HEK293T (cell line): ENCODE results near the gene NIP7.
"Not testable (repeated sequence)": the region's sequence is repeated elsewhere in the genome, so short reads cannot be mapped to it uniquely, and the experiment has no call there.

Experiments used
- CTCF ChIA-PET: fragments of 350-600 bp; formaldehyde crosslinking; extraction: SDS; loops from one replicate; lab custom pipeline; 2021; ENCODE audit warnings: antibody characterized with exemption, inconsistent platforms; lab: Yijun Ruan, JAX
- POLR2A ChIA-PET: fragments of 350-600 bp; formaldehyde crosslinking; extraction: SDS; loops from one replicate; lab custom pipeline; 2020; ENCODE audit warnings: antibody characterized with exemption, inconsistent platforms; lab: Yijun Ruan, JAX
- DNase-seq: peaks from one replicate; pipeline ENCODE4 v3.0.0; 2012; ENCODE audit warnings: mixed read lengths; ENCODE audit errors: extremely low spot score
- ARNT ChIP-seq: fragments of 450-650 bp; IDR thresholded peaks from 2 replicates; pipeline ENCODE4 v1.6.1; 2017; ENCODE audit warnings: mild to moderate bottlenecking
- BHLHE40 ChIP-seq: fragments of 450-650 bp; IDR thresholded peaks from 2 replicates; pipeline ENCODE4 v1.6.1; 2016; ENCODE audit warnings: mild to moderate bottlenecking, moderate library complexity, borderline replicate concordance
- CTBP1 ChIP-seq: fragments of 450-650 bp; IDR thresholded peaks from 2 replicates; pipeline ENCODE4 v1.6.1; 2016; ENCODE audit warnings: borderline replicate concordance
- ELF4 ChIP-seq: fragments of 450-650 bp; IDR thresholded peaks from 2 replicates; pipeline ENCODE4 v1.6.1; 2017; ENCODE audit warnings: antibody characterized with exemption
- FOXA1 ChIP-seq: fragments of 450-650 bp; IDR thresholded peaks from 2 replicates; pipeline ENCODE4 v1.6.1; 2016; ENCODE audit warnings: mild to moderate bottlenecking
- FOXK2 ChIP-seq: fragments of 450-650 bp; IDR thresholded peaks from 2 replicates; pipeline ENCODE4 v1.6.1; 2016; ENCODE audit warnings: mild to moderate bottlenecking
- FOXM1 ChIP-seq: fragments of 450-650 bp; IDR thresholded peaks from 2 replicates; pipeline ENCODE4 v1.6.1; 2017; ENCODE audit warnings: mild to moderate bottlenecking, borderline replicate concordance
- HDGF ChIP-seq: fragments of 450-650 bp; IDR thresholded peaks from 2 replicates; pipeline ENCODE4 v1.6.1; 2017; ENCODE audit warnings: antibody characterized with exemption, borderline replicate concordance
- L3MBTL2 ChIP-seq: fragments of 450-650 bp; conservative IDR thresholded peaks from 2 replicates; pipeline ENCODE4 v1.6.1; 2016; ENCODE audit warnings: mild to moderate bottlenecking
- LEF1 ChIP-seq: fragments of 450-650 bp; IDR thresholded peaks from 2 replicates; pipeline ENCODE4 v1.6.1; 2017; ENCODE audit warnings: mild to moderate bottlenecking, borderline replicate concordance
- NFRKB ChIP-seq: fragments of 450-650 bp; IDR thresholded peaks from 2 replicates; pipeline ENCODE4 v1.6.1; 2016; ENCODE audit warnings: mild to moderate bottlenecking, moderate library complexity
- PKNOX1 ChIP-seq: fragments of 450-650 bp; IDR thresholded peaks from 2 replicates; pipeline ENCODE4 v1.6.1; 2016
- SP1 ChIP-seq: fragments of 450-650 bp; IDR thresholded peaks from 2 replicates; pipeline ENCODE4 v1.6.1; 2017
- SUZ12 ChIP-seq: fragments of 450-650 bp; IDR thresholded peaks from 2 replicates; pipeline ENCODE4 v1.6.1; 2016; ENCODE audit warnings: mild to moderate bottlenecking
- TARDBP ChIP-seq: fragments of 450-650 bp; IDR thresholded peaks from 2 replicates; pipeline ENCODE4 v1.6.1; 2016
- ZNF384 ChIP-seq: fragments of 450-650 bp; IDR thresholded peaks from 2 replicates; pipeline ENCODE4 v1.6.1; 2016

The NIP7 gene

GRCh38 chr16:69344171-69344570, 4.6 kb downstream of the NIP7 start:
- POLR2A ChIA-PET, result no interaction called here
- TF ChIP-seq PKNOX1 (no peak), ZNF384 (no peak), L3MBTL2 (no peak), CTBP1 (no peak), FOXK2 (no peak), NFRKB (no peak), SP1 (no peak), FOXA1 (no peak), SUZ12 (no peak)
- CTCF ChIA-PET, result no interaction called here
- DNase-seq, result no peak

GRCh38 chr16:69345923-69346322, 6.4 kb downstream of the NIP7 start:
- POLR2A ChIA-PET, result no interaction called here
- TF ChIP-seq FOXM1 (no peak), ELF4 (0 out of 2 replicates have a peak, but pooled peaks have one; percentile 9)
- DNase-seq, result no peak
- CTCF ChIA-PET, result no interaction called here

- DNase-seq, result no peak
- TF ChIP-seq NFRKB (no peak), SP1 (no peak), FOXM1 (no peak), ARNT (no peak), HDGF (no peak), SUZ12 (no peak), PKNOX1 (no peak), TARDBP (no peak), CTBP1 (no peak), ELF4 (no peak), FOXA1 (no peak), FOXK2 (no peak)
- ChIA-PET POLR2A (interaction anchor here (1.5 kb wide), 1 partner anchor 38 kb away, joined by 3 read pairs; no protein-coding TSS in a partner anchor), CTCF (no interaction called here)
Measured at GRCh38 chr16:69346683-69347082, 7.1 kb downstream of the NIP7 start.

- CTCF ChIA-PET, result no interaction called here
- TF ChIP-seq HDGF, result no peak
- no peak for TF ChIP-seq ZNF384
- TF ChIP-seq ARNT, result no peak
- no peak for TF ChIP-seq L3MBTL2
- TF ChIP-seq LEF1, result no peak
- no peak for TF ChIP-seq SP1
- no peak for TF ChIP-seq FOXA1
- TF ChIP-seq NFRKB, result no peak
- TF ChIP-seq FOXM1, result no peak
- TF ChIP-seq BHLHE40, result no peak
- no peak for TF ChIP-seq CTBP1
- TF ChIP-seq TARDBP, result no peak
- TF ChIP-seq FOXK2, result no peak
- TF ChIP-seq SUZ12, result no peak
- no peak for TF ChIP-seq ELF4
- POLR2A ChIA-PET, result interaction anchor here (1.0 kb wide), 1 partner anchor 18 kb away, joined by 3 read pairs; the partner anchor contains the start of gene PDF
- DNase-seq, result no peak
Measured at GRCh38 chr16:69348222-69348621, 8.7 kb downstream of the NIP7 start.

- DNase-seq, result no peak
- ChIA-PET POLR2A (no interaction called here), CTCF (no interaction called here)
Measured at GRCh38 chr16:69349536-69349935, 10.0 kb downstream of the NIP7 start.

GRCh38 chr16:69350536-69351133, 11.1 kb downstream of the NIP7 start:
- DNase-seq, result no peak
- ChIA-PET CTCF (no interaction called here), POLR2A (interaction anchor here (1.4 kb wide), 1 partner anchor 10 kb away, joined by 4 read pairs; no protein-coding TSS in a partner anchor)
- TF ChIP-seq CTBP1 (no peak), BHLHE40 (no peak), ELF4 (no peak), L3MBTL2 (no peak)

More at GRCh38 chr16:69349536-69349935, 10.0 kb downstream of the NIP7 start:
- TF ChIP-seq PKNOX1, result no peak
- TF ChIP-seq ZNF384, result no peak
- TF ChIP-seq SP1, result no peak
- TF ChIP-seq L3MBTL2, result no peak
- no peak for TF ChIP-seq NFRKB
- no peak for TF ChIP-seq TARDBP
- no peak for TF ChIP-seq HDGF

GRCh38 chr16:69351309-69352027, 11.9 kb downstream of the NIP7 start, which contains the start of gene TMED6:
Gene TMED6 (minus strand): TSS chr16:69351786. CDS start chr16:69351753, 33 bp downstream.
- no peak for DNase-seq
- ChIA-PET POLR2A (interaction anchor here (1.4 kb wide), 1 partner anchor 11 kb away, joined by 4 read pairs; no protein-coding TSS in a partner anchor), CTCF (no interaction called here)
- no peak for TF ChIP-seq L3MBTL2
- TF ChIP-seq PKNOX1, result no peak

GRCh38 chr16:69360070-69360469, 20.5 kb downstream of the NIP7 start:
- POLR2A ChIA-PET, DNase-seq, CTCF ChIA-PET: not testable (repeated sequence)
